ENCODE data around the gene PPME1.

- TF ChIP-seq CTCF (IDR thresholded peaks at IDR 0.05) (no peak), EZH2 (IDR thresholded peaks at IDR 0.05; ENCODE audit: borderline replicate concordance, insufficient read depth, low read depth, low read length, poor library complexity, severe bottlenecking) (no peak)
Measured at GRCh38 chr11:74171997-74172396, 908 bp downstream of the PPME1 start.

All from B cell (primary cell).